GM23248 (cell line): ENCODE data around the gene GTPBP6.

ENCODE experiments used
- EZH2 ChIP-seq: fragments of 200-600 bp; sonication (generic); IDR thresholded peaks from 2 replicates; pipeline ENCODE4 v1.6.1; 2018; ENCODE audit warnings: antibody characterized with exemption, mild to moderate bottlenecking; ENCODE audit not compliant: insufficient read depth, poor library complexity, severe bottlenecking
- EZH2phosphoT487 ChIP-seq: fragments of 200-600 bp; sonication (generic); IDR thresholded peaks from 2 replicates; pipeline ENCODE4 v1.6.1; 2018; ENCODE audit warnings: antibody characterized with exemption, moderate library complexity, mild to moderate bottlenecking, low read depth; ENCODE audit not compliant: insufficient read depth

DNA sequence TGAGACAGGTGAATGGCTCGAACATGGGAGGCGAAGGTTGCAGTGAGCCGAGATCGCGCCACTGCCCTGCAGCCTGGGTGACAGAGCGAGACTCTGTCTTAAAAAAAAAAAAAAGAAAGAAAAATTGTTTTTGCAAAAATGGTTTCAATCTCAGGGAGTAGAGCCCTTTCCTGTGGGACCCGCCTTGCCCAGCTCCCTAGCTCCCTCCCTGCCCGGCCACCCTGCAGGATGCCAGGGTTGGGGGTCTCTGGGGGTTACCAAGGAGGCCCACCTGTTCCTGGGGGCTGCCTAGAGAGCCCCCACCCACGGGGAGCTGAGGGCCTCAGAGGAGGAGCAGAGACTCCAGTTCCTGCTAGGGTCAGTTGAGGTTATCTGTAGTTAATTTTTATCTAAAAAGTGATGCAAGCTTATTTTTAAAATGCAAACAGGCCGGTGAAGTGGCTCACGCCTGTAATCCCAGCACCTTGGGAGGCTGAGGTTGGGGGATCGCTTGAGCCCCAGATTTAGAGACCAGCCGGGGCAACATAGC lies 56.2 kb downstream of the GTPBP6 start:
- no peak for TF ChIP-seq EZH2
- no peak for TF ChIP-seq EZH2phosphoT487
